Measurements from ENCODE around the gene RABGAP1L.

RABGAP1L gene

GRCh38 chr1:174995916-174996315 lies 836.6 kb downstream of the RABGAP1L start:
- no peak for ATAC-seq

GRCh38 chr1:174996476-174996875 lies 837.2 kb downstream of the RABGAP1L start:
- peak overlapping the region in 1 of 2 donors; percentile 78 for H3K27ac Mint-ChIP-seq
- DNase-seq = no peak
- no peaks in the 10 kb centered on the region for H3K9me3 Mint-ChIP-seq

More at GRCh38 chr1:174995916-174996315, 836.6 kb downstream of the RABGAP1L start:
- DNase-seq = no peak
- no peaks in the 10 kb centered on the region for H3K9me3 Mint-ChIP-seq
- H3K27ac Mint-ChIP-seq = no peak overlapping the region
- H3K4me1 Mint-ChIP-seq = peaks cover 14% of the 10 kb centered on the region
- H3K27me3 Mint-ChIP-seq = no peaks in the 10 kb centered on the region
- H3K4me3 Mint-ChIP-seq = no peak overlapping the region

GRCh38 chr1:174997041-174997440 lies 837.7 kb downstream of the RABGAP1L start:
- Mint-ChIP-seq H3K4me1 (peaks cover 21% of the 10 kb centered on the region), H3K4me3 (no peak overlapping the region), H3K9me3 (no peaks in the 10 kb centered on the region), H3K27ac (peak overlapping the region; percentile 3 to 13), H3K27me3 (no peaks in the 10 kb centered on the region)
- ATAC-seq (no peak), DNase-seq (no peak)

More at GRCh38 chr1:174996476-174996875, 837.2 kb downstream of the RABGAP1L start:
- Mint-ChIP-seq H3K4me1 (peaks cover 16% of the 10 kb centered on the region), H3K27me3 (no peaks in the 10 kb centered on the region), H3K4me3 (no peak overlapping the region)
- no peak for ATAC-seq

DNA sequence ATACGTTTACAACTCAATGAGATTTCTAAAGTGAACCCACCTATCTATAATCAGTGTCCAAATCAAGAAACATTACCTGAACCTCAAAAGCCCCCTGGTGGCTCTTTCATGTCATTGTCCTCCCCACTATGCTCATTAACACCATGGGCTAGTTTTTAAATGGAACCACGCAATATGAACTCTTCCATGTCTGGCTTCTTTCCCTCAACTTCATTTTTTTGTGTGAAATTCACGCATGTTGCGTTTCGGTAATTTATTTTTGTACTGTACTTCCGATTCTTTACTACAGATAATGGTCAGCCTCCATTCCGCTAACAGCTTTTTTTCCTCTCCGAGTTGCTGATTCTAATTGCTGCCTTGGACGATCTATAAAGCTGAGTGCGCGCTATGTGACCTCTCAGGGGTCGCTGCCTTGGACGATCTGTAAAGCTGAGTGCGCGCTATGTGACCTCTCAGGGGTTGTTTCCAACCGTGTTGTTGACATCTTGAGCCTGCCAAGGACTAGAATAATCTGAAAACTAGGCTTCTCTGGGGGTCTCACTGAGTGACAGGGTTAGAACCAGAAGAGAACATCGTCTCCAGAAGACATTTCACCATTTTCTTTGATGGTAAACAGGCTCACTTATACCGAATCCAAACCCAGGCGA lies 839.4 kb downstream of the RABGAP1L start:
- no peak overlapping the region for H3K27ac Mint-ChIP-seq
- H3K4me3 Mint-ChIP-seq = no peak overlapping the region
- H3K4me1 Mint-ChIP-seq = peaks cover 38% of the 10 kb centered on the region
- ATAC-seq = peak; percentile 1
- no peaks in the 10 kb centered on the region for H3K9me3 Mint-ChIP-seq
- H3K27me3 Mint-ChIP-seq = no peaks in the 10 kb centered on the region
- peak in 1 of 2 donors; percentile 61 for DNase-seq

GRCh38 chr1:174999216-174999935 lies 840.1 kb downstream of the RABGAP1L start:
- DNase-seq = peak in 1 of 2 donors; percentile 98
- no peak overlapping the region for H3K27ac Mint-ChIP-seq
- H3K9me3 Mint-ChIP-seq = no peaks in the 10 kb centered on the region
- H3K4me1 Mint-ChIP-seq = peaks cover 45% of the 10 kb centered on the region
- H3K4me3 Mint-ChIP-seq = no peak overlapping the region
- ATAC-seq = peak; percentile 90
- H3K27me3 Mint-ChIP-seq = no peaks in the 10 kb centered on the region

DNA sequence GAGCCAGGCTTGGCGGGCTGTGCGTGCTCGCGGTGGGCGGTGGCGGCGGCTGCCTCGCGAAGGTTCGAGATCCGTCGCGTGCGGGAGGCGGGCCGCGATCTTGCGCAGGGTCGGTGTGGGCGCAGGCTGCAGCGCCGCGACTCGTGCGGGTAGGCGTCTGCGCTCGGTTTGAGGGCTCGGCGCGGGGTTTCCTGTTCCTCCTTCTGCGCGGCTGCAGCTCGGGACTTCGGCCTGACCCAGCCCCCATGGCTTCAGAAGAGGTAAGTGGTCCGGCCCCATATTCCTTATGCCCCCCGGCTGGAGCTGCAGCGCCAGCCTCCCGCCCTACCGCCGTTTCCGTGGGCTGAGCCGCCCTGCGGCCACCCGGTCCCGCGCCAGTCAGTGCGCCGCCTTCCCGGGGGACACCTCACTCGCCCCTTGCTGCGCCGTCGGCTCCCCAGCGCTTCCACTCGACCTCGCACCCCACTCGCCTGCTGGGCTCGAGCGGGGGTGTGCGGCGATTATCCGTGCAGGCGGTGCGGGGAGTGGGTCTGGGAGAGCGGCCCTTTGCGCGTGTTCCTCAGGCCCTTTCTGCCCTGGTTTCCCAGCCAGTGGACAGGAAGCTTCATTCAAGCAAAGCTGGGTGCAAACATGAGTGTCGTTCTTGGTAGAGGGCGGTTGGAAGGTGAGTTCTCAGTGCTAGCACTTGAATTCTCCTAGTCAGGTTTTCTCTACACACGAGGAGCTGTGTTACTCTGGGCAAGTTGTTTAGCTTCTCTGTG lies 840.8 kb downstream of the RABGAP1L start, which contains the start of gene CACYBP:
Gene CACYBP (plus strand): TSS at position 12 of the 761 bp plus-strand sequence. CDS start 234 bp downstream, at position 246.
- Mint-ChIP-seq H3K27ac (peak within 1 kb of the TSS; percentile 96 to 98), H3K4me3 (no peak within 1 kb of the TSS), H3K4me1 (peaks cover 49% of the 10 kb centered on the region), H3K9me3 (no peaks in the 10 kb centered on the region), H3K27me3 (no peaks in the 10 kb centered on the region)
- DNase-seq (peak; percentile 60 to 94), ATAC-seq (peak; percentile 6)

GRCh38 chr1:175000697-175001187 lies 841.4 kb downstream of the RABGAP1L start:
- peak overlapping the region; percentile 96 to 98 for H3K27ac Mint-ChIP-seq
- peaks cover 56% of the 10 kb centered on the region for H3K4me1 Mint-ChIP-seq
- DNase-seq = no peak
- ATAC-seq = no peak
- H3K27me3 Mint-ChIP-seq = no peaks in the 10 kb centered on the region
- H3K4me3 Mint-ChIP-seq = no peak overlapping the region
- no peaks in the 10 kb centered on the region for H3K9me3 Mint-ChIP-seq

- Mint-ChIP-seq H3K4me3 (peak overlapping the region in 1 of 2 donors; percentile 70), H3K9me3 (no peaks in the 10 kb centered on the region), H3K27ac (peak overlapping the region; percentile 10 to 84), H3K27me3 (no peaks in the 10 kb centered on the region), H3K4me1 (peaks cover 50% of the 10 kb centered on the region)
- DNase-seq (no peak), ATAC-seq (no peak)
Measured at GRCh38 chr1:175002910-175003517, 843.7 kb downstream of the RABGAP1L start.

DNA sequence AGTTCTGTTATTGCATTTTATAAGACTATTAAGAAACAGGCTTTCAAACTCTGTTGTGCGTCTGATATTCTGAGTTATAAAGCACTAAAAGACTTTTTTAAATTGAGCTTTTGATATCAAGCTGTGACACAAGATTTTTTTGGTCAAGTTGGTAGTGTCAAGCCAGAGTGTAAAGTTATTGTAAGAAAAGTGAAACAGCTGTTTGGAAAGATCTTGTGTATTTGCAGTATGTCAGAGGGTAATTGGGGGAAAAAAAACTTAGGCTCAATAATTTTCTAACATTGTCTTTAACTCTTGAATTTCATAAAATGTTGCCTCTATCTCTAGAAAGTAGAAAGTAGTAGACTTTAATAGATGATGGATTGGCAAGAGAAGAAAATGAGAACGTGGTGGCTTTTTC lies 844.2 kb downstream of the RABGAP1L start:
- DNase-seq (no peak), ATAC-seq (no peak)
- Mint-ChIP-seq H3K27me3 (no peaks in the 10 kb centered on the region), H3K4me1 (peaks cover 52% of the 10 kb centered on the region), H3K27ac (peak overlapping the region; percentile 10 to 84), H3K9me3 (no peaks in the 10 kb centered on the region), H3K4me3 (peak overlapping the region in 1 of 2 donors; percentile 70)

DNA sequence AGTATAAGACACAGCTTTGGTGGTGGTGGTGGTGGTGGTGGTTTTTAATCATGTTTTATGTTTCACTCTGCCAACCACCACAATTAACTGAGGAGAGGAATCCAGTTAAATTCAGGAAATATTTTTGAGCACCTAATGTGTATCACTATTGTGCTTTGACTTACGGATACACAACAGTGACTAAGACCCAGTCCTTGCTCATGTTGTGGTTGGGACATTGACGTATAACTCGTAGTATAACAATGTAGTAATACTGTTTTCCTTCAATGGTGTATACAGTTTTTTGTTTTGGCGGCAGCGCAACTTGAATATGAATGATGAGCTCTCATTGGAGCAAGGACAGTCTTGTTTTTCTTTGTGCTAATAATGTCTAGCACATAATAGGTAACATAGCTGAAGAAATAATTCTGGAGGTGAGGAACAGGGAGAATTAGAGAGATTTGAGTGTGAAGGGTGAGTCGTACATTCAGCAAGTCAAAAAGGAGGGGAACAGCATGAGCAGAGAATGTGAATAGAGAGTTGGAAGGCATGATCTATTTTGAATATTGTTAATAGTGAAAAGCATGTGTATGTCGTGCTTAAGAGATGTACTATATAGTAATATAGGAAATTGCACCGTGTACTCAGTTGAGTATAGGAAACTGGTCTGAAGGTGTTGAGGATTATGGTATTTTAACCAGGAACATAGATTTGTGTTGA lies 845.9 kb downstream of the RABGAP1L start:
- H3K4me3 Mint-ChIP-seq = peak overlapping the region in 1 of 2 donors; percentile 4
- no peak for DNase-seq
- peak overlapping the region in 1 of 2 donors; percentile 10 for H3K27ac Mint-ChIP-seq
- H3K9me3 Mint-ChIP-seq = no peaks in the 10 kb centered on the region
- peak; percentile 47 for ATAC-seq
- no peaks in the 10 kb centered on the region for H3K27me3 Mint-ChIP-seq
- H3K4me1 Mint-ChIP-seq = peaks cover 58% of the 10 kb centered on the region

DNA sequence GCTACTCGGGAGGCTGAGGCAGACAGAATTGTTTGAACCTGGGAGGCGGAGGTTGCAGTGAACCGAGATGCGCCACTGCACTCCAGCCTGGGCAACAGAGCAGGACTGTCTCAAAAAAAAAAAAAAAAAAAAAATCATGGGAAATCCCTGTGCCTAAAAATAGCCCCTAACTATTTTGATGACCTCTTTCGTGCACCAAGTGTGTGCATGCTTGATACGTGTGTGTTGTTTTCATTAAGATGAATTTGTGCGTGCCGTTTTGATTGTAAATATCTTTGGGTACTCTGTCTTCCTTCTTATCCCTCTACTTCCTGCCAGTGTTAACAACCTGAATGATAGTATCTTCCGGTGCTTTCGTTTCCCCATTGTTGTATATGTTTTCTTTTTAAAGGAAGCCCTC lies 850.2 kb downstream of the RABGAP1L start:
- H3K27ac Mint-ChIP-seq = peak overlapping the region in 1 of 2 donors; percentile 85
- DNase-seq (no peak), ATAC-seq (no peak)
- H3K4me3 Mint-ChIP-seq = no peak overlapping the region
- H3K9me3 Mint-ChIP-seq = no peaks in the 10 kb centered on the region
- H3K27me3 Mint-ChIP-seq = no peaks in the 10 kb centered on the region
- peaks cover 25% of the 10 kb centered on the region for H3K4me1 Mint-ChIP-seq

DNA sequence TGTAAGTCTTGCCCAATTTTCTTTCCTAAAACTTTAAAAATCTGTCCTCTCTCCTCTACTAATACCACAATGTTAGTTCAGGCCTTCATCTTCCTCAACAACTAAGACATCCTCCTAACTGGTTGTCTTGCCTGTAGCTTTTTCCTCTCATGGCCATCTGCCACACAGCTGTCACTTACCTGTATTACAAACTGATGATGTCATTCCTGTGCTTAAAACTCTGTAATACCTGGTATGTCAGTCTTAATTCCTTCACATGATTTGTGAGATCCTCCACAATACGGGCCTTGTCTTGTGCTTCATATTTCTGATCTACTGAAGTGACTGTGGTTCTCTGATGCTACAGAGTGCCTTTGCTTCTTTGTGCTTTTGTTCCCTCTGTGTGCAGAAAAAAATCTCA lies 854.1 kb downstream of the RABGAP1L start:
- DNase-seq = no peak
- H3K27me3 Mint-ChIP-seq = no peaks in the 10 kb centered on the region

DNA sequence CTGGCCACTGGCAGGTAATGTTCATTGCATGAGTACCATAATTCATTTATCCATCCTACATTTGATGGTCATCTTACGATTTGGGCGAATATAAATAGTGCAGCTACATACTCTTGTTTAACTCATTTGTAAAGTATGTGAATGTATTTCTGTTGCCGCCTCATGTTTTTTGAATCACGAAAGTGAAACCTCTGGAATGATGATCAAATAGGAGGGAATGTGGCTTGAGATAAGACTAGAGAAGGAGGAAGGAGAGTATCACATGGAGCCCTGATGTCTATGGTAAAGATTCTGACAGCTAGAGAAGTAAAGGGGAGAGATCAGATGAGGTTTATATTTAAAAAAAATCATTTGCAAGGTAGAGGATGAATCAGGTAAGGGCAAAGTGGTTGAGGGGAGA lies 855.9 kb downstream of the RABGAP1L start:
- no peak for DNase-seq
- H3K27me3 Mint-ChIP-seq = no peaks in the 10 kb centered on the region
- no peaks in the 10 kb centered on the region for H3K9me3 Mint-ChIP-seq
- no peak for ATAC-seq
- peak overlapping the region; percentile 9 to 47 for H3K27ac Mint-ChIP-seq
- H3K4me3 Mint-ChIP-seq = no peak overlapping the region
- H3K4me1 Mint-ChIP-seq = no peaks in the 10 kb centered on the region

More for the DNA sequence above, 854.1 kb downstream of the RABGAP1L start:
- peak; percentile 18 for ATAC-seq
- H3K4me3 Mint-ChIP-seq = no peak overlapping the region
- H3K27ac Mint-ChIP-seq = peak overlapping the region in 1 of 2 donors; percentile 66
- no peaks in the 10 kb centered on the region for H3K9me3 Mint-ChIP-seq
- peaks cover 6% of the 10 kb centered on the region for H3K4me1 Mint-ChIP-seq

DNA sequence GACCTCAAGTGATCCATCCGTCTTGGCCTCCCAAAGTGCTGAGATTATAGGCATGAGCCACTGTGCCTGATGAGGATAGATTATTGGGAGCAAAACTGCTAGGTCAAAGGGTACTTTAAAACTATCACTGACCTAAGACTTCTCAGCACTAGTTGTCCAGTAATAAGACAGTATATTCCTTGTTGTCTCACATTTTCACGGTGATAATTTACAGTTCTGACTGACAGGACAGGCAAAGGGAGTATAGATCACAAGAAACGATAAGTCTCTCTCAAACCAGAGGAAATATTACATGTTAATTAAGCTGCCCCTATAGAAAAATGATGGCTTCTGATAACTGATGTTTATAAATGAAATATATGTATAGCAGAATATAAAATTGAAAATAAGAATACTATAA lies 860.2 kb downstream of the RABGAP1L start:
- H3K4me1 Mint-ChIP-seq = peaks cover 21% of the 10 kb centered on the region
- no peaks in the 10 kb centered on the region for H3K27me3 Mint-ChIP-seq
- no peak overlapping the region for H3K27ac Mint-ChIP-seq

More for the DNA sequence above, 860.2 kb downstream of the RABGAP1L start:
- DNase-seq (no peak), ATAC-seq (no peak)
- peaks cover 2% of the 10 kb centered on the region in 2 donors for H3K9me3 Mint-ChIP-seq
- H3K4me3 Mint-ChIP-seq = no peak overlapping the region

Data from stimulated activated naive CD8-positive, alpha-beta T cell treated with anti-CD3 and anti-CD28 coated beads, Interleukin-15, amount 100 ng/mL, for 72 hours (primary cell).